HCT116 (cell line): ENCODE measurements around the gene UNC5C. TPM values are rescaled to one million over a fixed set of nuclear protein-coding genes. Genes with fewer than 3 reads are reported as not detected.

Source experiments
- ATAC-seq: fragments of 200-7000 bp; cut with Tn5 transposase; 2 replicates; pipeline ENCODE4 v1.9.1; 2020; ENCODE audit warnings: mild to moderate bottlenecking, moderate library complexity
- BruUV-seq: library from RNA; stranded (reverse); fragments of 400-500 nt; replicated peaks from 2 replicates; lab custom pipeline; 2021; lab: Mats Ljungman, UMichigan
- CTCF ChIA-PET: fragments of 300-600 bp; sonication (Branson Sonifier 250); formaldehyde crosslinking; loops from one replicate; lab custom pipeline; 2021; ENCODE audit warnings: antibody characterized with exemption; lab: Charles Lee
- POLR2A ChIA-PET: fragments of 300-600, 350-600 bp; sonication (Branson Sonifier 250); formaldehyde crosslinking; loops from one replicate; lab custom pipeline; 2021; ENCODE audit warnings: antibody characterized with exemption; lab: Charles Lee
- RAD21 ChIA-PET, 2 experiments: fragments of 300-600 bp; sonication (Branson Sonifier 250); formaldehyde crosslinking; loops; one replicate each; lab custom pipeline; 2023; ENCODE audit warnings: low total read pairs in 2 of 2; ENCODE audit not compliant: uncharacterized antibody in 2 of 2, unreplicated experiment in 2 of 2, low non-redundant PET in 1 of 2; lab: Charles Lee
- DNase-seq: peaks from one replicate; pipeline ENCODE4 v3.0.0-alpha.2; 2010; ENCODE audit warnings: low read depth, low spot score
- H2AFZ ChIP-seq: fragments of 200-600 bp; shearing (Covaris generic), sonication (generic); 2 replicates; pipeline ENCODE4 v1.6.1; 2017; ENCODE audit warnings: low read depth, mixed run types, mixed read lengths, antibody characterized with exemption, low read length; ENCODE audit not compliant: poor library complexity, severe bottlenecking
- H3K27ac ChIP-seq: 2 replicates; pipeline ENCODE4 v1.5.1; 2012; ENCODE audit warnings: low read depth, low read length
- H3K27me3 ChIP-seq: fragments of 200-600 bp; sonication (generic); 2 replicates; pipeline ENCODE4 v1.6.1; 2016; ENCODE audit warnings: mixed run types, low read length, mixed read lengths; ENCODE audit not compliant: insufficient read depth
- H3K36me3 ChIP-seq, 2 experiments: fragments of 200-500 bp in 1 of 2; fragments of 200-600 bp in 1 of 2; sonication (Bioruptor generic) in 1 of 2; sonication (generic) in 1 of 2; 2 replicates each; pipeline versions ENCODE4 v1.5.1 to v1.6.1; 2014 to 2016; ENCODE audit warnings: low read length in 2 of 2, inconsistent platforms in 1 of 2, mixed read lengths in 1 of 2, mixed run types in 1 of 2; ENCODE audit not compliant: insufficient read depth in 2 of 2, control insufficient read depth in 1 of 2
- H3K4me1 ChIP-seq, 2 experiments: fragments of 200-600 bp in 1 of 2; sonication (generic) in 1 of 2; 2 replicates each; pipeline versions ENCODE4 v1.5.1 to v1.6.1; 2012 to 2017; ENCODE audit warnings: low read length in 2 of 2, inconsistent platforms in 1 of 2, mild to moderate bottlenecking in 1 of 2, mixed read lengths in 1 of 2, mixed run types in 1 of 2, moderate library complexity in 1 of 2; ENCODE audit not compliant: insufficient read depth in 2 of 2, control insufficient read depth in 1 of 2
- H3K4me2 ChIP-seq: fragments of 200-600 bp; sonication (generic); 2 replicates; pipeline ENCODE4 v1.6.1; 2017; ENCODE audit warnings: mixed run types, low read length, mixed read lengths
- H3K4me3 ChIP-seq, 2 experiments: fragments of 200-600 bp in 1 of 2; sonication (generic) in 1 of 2; replicated peaks in 1 of 2; 2 replicates each; pipeline ENCODE4 v1.5.1; 2011 to 2016; ENCODE audit warnings: low read length in 2 of 2, control low read depth in 1 of 2, low read depth in 1 of 2, mild to moderate bottlenecking in 1 of 2, mixed read lengths in 1 of 2, mixed run types in 1 of 2
- H3K79me2 ChIP-seq: fragments of 200-600 bp; sonication (generic); 2 replicates; pipeline ENCODE4 v1.6.1; 2017; ENCODE audit warnings: mild to moderate bottlenecking, mixed run types, low read length, moderate library complexity, mixed read lengths; ENCODE audit not compliant: insufficient read depth
- H3K9ac ChIP-seq: fragments of 200-600 bp; sonication (generic); 2 replicates; pipeline ENCODE4 v1.6.1; 2016; ENCODE audit warnings: low read length, mixed read lengths
- H3K9me2 ChIP-seq: fragments of 200-600 bp; sonication (generic), shearing (Covaris generic); 2 replicates; pipeline ENCODE4 v1.6.1; 2017; ENCODE audit warnings: mixed run types, mild to moderate bottlenecking, moderate library complexity; ENCODE audit not compliant: insufficient read depth
- H3K9me3 ChIP-seq, 2 experiments: fragments of 200-500 bp in 1 of 2; fragments of 200-600 bp in 1 of 2; sonication (Bioruptor generic) in 1 of 2; sonication (generic) in 1 of 2; 2 replicates each; pipeline ENCODE4 v1.6.1; 2014 to 2017; ENCODE audit warnings: low read length in 2 of 2, mixed read lengths in 2 of 2, inconsistent platforms in 1 of 2, low read depth in 1 of 2, mild to moderate bottlenecking in 1 of 2, mixed run types in 1 of 2, moderate library complexity in 1 of 2; ENCODE audit not compliant: control insufficient read depth in 1 of 2, insufficient read depth in 1 of 2
- H4K20me1 ChIP-seq: fragments of 200-600 bp; sonication (generic), shearing (Covaris generic); 2 replicates; pipeline ENCODE4 v1.6.1; 2017; ENCODE audit warnings: mixed run types, mild to moderate bottlenecking, moderate library complexity; ENCODE audit not compliant: insufficient read depth
- CBX3 ChIP-seq: IDR thresholded peaks from 2 replicates; pipeline ENCODE4 v1.6.1; 2012; ENCODE audit warnings: low read depth
- EGR1 ChIP-seq: IDR thresholded peaks from 2 replicates; pipeline ENCODE4 v1.6.1; 2012; ENCODE audit warnings: low read depth
- ELF1 ChIP-seq: IDR thresholded peaks from 2 replicates; pipeline ENCODE4 v1.6.1; 2012; ENCODE audit warnings: low read depth, borderline replicate concordance
- EZH2 ChIP-seq: fragments of 200-600 bp; sonication (generic); IDR thresholded peaks from 2 replicates; pipeline ENCODE4 v1.6.1; 2017; ENCODE audit warnings: antibody characterized with exemption, mixed run types
- EZH2phosphoT487 ChIP-seq: fragments of 200-600 bp; IDR thresholded peaks from 2 replicates; pipeline ENCODE4 v1.6.1; 2018; ENCODE audit warnings: antibody characterized with exemption, borderline replicate concordance
- FOSL1 ChIP-seq: IDR thresholded peaks from 2 replicates; pipeline ENCODE4 v1.6.1; 2012; ENCODE audit warnings: low read depth
- JUND ChIP-seq: IDR thresholded peaks from 2 replicates; pipeline ENCODE4 v1.6.1; 2012
- POLR2A ChIP-seq: IDR thresholded peaks from 2 replicates; pipeline ENCODE4 v1.7.0; 2011; ENCODE audit warnings: borderline replicate concordance; ENCODE audit not compliant: insufficient read depth, insufficient read length; ENCODE audit errors: extremely low read depth
- POLR2AphosphoS5 ChIP-seq: IDR thresholded peaks from 2 replicates; pipeline ENCODE4 v1.6.1; 2011; ENCODE audit warnings: mild to moderate bottlenecking, low read depth, low read length, moderate library complexity
- SIN3A ChIP-seq: IDR thresholded peaks from 2 replicates; pipeline ENCODE4 v1.6.1; 2012; ENCODE audit warnings: low read depth
- SP1 ChIP-seq: IDR thresholded peaks from 2 replicates; pipeline ENCODE4 v1.6.1; 2012; ENCODE audit warnings: low read depth
- SRF ChIP-seq: IDR thresholded peaks from 2 replicates; pipeline ENCODE4 v1.6.1; 2012; ENCODE audit warnings: low read depth
- TCF7L2 ChIP-seq: IDR thresholded peaks from 2 replicates; pipeline ENCODE4 v1.7.0; 2011; ENCODE audit warnings: borderline replicate concordance, inconsistent platforms; ENCODE audit not compliant: insufficient read depth, insufficient read length; ENCODE audit errors: extremely low read depth
- YY1 ChIP-seq: IDR thresholded peaks from 2 replicates; pipeline ENCODE4 v1.6.1; 2011; ENCODE audit warnings: low read length, low read depth, moderate library complexity, mild to moderate bottlenecking; ENCODE audit not compliant: insufficient replicate concordance; ENCODE audit errors: extremely low read depth
- ZFX ChIP-seq: fragments of 450-650 bp; IDR thresholded peaks from 2 replicates; pipeline ENCODE4 v1.6.1; 2017
- ZNF274 ChIP-seq: fragments of 200-500 bp; sonication (Bioruptor generic); IDR thresholded peaks from 2 replicates; pipeline ENCODE4 v1.6.1; 2014; ENCODE audit warnings: mild to moderate bottlenecking, low read depth, low read length, inconsistent platforms
- intact Hi-C: fragments of 100-400 bp; cut with micrococcal nuclease; formaldehyde crosslinking; loops from 2 replicates; pipeline ENCODE4 v1.10.0; 2022
- total RNA-seq: library from RNA; stranded (reverse); gene quantifications from one replicate; pipeline ENCODE4 v1.2.1, GENCODE V29; 2021; ENCODE audit not compliant: unreplicated experiment
- TF ChIP-seq, protein P1 (sequence below), 3 experiments: fragments of 200-600 bp in 1 of 3; sonication (generic) in 1 of 3; IDR thresholded peaks in 2 of 3; conservative IDR thresholded peaks in 1 of 3; 2 replicates each; pipeline ENCODE4 v1.5.1; 2012 to 2017; ENCODE audit warnings: low read depth in 2 of 3, low read length in 2 of 3, antibody characterized with exemption in 1 of 3, borderline replicate concordance in 1 of 3, control low read depth in 1 of 3, mild to moderate bottlenecking in 1 of 3, mixed read lengths in 1 of 3, mixed run types in 1 of 3, moderate library complexity in 1 of 3; ENCODE audit not compliant: insufficient read depth in 1 of 3
- TF ChIP-seq, protein P2 (sequence below): IDR thresholded peaks from 2 replicates; pipeline ENCODE4 v1.6.1; 2011; ENCODE audit warnings: mild to moderate bottlenecking, low read length, moderate library complexity; ENCODE audit not compliant: insufficient replicate concordance; ENCODE audit errors: extremely low read depth
- TF ChIP-seq, protein P3 (sequence below): IDR thresholded peaks from 2 replicates; pipeline ENCODE4 v1.6.1; 2012

Gene UNC5C
- total RNA-seq, 1 experiment from 2014 or later: not detected

DNA sequence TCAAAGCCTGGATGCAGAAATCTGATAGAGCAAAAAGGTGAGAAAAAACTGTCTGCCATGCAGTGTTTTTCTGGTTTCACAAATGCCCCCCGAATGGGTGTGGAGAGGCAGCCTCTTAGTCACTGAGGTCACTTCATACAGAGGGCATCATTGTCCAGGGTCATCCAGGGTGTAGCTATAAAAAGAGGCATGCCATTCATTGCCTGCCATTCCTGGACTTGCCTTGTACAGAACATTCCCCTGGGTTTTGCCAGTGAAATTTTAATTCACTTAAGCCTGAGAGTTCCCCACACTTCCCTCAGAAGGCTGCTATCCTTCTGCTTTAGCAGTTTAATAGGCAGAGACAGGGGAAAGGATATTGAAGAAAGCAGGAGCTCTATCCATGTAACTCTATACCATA, 230.3 kb downstream of the UNC5C start:
- peak overlapping the region; percentile 24 for H3K4me2 ChIP-seq
- H3K4me3 ChIP-seq: no peak overlapping the region
- intact Hi-C loops: no loop called here
- no peak for DNase-seq
- no peak for TF ChIP-seq ELF1
- TF ChIP-seq, protein P1, sequence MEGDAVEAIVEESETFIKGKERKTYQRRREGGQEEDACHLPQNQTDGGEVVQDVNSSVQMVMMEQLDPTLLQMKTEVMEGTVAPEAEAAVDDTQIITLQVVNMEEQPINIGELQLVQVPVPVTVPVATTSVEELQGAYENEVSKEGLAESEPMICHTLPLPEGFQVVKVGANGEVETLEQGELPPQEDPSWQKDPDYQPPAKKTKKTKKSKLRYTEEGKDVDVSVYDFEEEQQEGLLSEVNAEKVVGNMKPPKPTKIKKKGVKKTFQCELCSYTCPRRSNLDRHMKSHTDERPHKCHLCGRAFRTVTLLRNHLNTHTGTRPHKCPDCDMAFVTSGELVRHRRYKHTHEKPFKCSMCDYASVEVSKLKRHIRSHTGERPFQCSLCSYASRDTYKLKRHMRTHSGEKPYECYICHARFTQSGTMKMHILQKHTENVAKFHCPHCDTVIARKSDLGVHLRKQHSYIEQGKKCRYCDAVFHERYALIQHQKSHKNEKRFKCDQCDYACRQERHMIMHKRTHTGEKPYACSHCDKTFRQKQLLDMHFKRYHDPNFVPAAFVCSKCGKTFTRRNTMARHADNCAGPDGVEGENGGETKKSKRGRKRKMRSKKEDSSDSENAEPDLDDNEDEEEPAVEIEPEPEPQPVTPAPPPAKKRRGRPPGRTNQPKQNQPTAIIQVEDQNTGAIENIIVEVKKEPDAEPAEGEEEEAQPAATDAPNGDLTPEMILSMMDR (IDR thresholded peaks at IDR 0.05 in 2 of 3, conservative IDR thresholded peaks at IDR 0.05 in 1 of 3; ENCODE audit: borderline replicate concordance in 1 of 3, insufficient read depth in 1 of 3, low read depth in 2 of 3, low read length in 2 of 3): no peak
- TF ChIP-seq EZH2: no peak
- no peak for TF ChIP-seq EGR1
- no peak for TF ChIP-seq ZFX
- no peak for TF ChIP-seq SRF
- TF ChIP-seq POLR2A: no peak
- no peak for TF ChIP-seq SP1
- TF ChIP-seq POLR2AphosphoS5: no peak
- no peak for TF ChIP-seq TCF7L2
- TF ChIP-seq, protein P2, sequence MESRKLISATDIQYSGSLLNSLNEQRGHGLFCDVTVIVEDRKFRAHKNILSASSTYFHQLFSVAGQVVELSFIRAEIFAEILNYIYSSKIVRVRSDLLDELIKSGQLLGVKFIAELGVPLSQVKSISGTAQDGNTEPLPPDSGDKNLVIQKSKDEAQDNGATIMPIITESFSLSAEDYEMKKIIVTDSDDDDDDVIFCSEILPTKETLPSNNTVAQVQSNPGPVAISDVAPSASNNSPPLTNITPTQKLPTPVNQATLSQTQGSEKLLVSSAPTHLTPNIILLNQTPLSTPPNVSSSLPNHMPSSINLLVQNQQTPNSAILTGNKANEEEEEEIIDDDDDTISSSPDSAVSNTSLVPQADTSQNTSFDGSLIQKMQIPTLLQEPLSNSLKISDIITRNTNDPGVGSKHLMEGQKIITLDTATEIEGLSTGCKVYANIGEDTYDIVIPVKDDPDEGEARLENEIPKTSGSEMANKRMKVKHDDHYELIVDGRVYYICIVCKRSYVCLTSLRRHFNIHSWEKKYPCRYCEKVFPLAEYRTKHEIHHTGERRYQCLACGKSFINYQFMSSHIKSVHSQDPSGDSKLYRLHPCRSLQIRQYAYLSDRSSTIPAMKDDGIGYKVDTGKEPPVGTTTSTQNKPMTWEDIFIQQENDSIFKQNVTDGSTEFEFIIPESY: no peak
- TF ChIP-seq ZNF274: no peak
- TF ChIP-seq CBX3: no peak
- TF ChIP-seq YY1: no peak
- TF ChIP-seq EZH2phosphoT487: no peak
- TF ChIP-seq, protein P3, sequence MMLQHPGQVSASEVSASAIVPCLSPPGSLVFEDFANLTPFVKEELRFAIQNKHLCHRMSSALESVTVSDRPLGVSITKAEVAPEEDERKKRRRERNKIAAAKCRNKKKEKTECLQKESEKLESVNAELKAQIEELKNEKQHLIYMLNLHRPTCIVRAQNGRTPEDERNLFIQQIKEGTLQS: no peak
- no peak for TF ChIP-seq JUND
- TF ChIP-seq FOSL1: no peak
- no peak for TF ChIP-seq SIN3A
- POLR2A ChIA-PET: no interaction called here
- H3K36me3 ChIP-seq: no peaks in the 10 kb centered on the region
- ATAC-seq: peak; percentile 59
- H3K27me3 ChIP-seq: no peaks in the 10 kb centered on the region
- no peak overlapping the region for H3K27ac ChIP-seq
- RAD21 ChIA-PET: no interaction called here
- H4K20me1 ChIP-seq: no peaks in the 10 kb centered on the region
- no TSS peak for BruUV-seq
- no peak overlapping the region for H3K9ac ChIP-seq
- no peaks in the 10 kb centered on the region for H3K9me3 ChIP-seq
- peaks cover 0 to 9% of the 10 kb centered on the region in 2 experiments; a peak in 2 of 4 replicates for H3K4me1 ChIP-seq
- no peaks in the 10 kb centered on the region for H3K9me2 ChIP-seq
- H2AFZ ChIP-seq: no peak overlapping the region
- H3K79me2 ChIP-seq: no peaks in the 10 kb centered on the region
- CTCF ChIA-PET: no interaction called here
